K562 (cell line): ENCODE measurements around the gene NET1. TPM values are rescaled to one million over a fixed set of nuclear protein-coding genes. Genes with fewer than 3 reads are reported as not detected.

Experiments used
- BHLHE40 ChIP-seq: IDR thresholded peaks from 2 replicates; pipeline ENCODE4 v1.6.1; 2011; ENCODE audit warnings: low read length, improper control_type of control experiment
- BRD4 ChIP-seq: fragments of 200-600 bp; sonication (generic); IDR thresholded peaks from 2 replicates; pipeline ENCODE4 v1.6.1; 2017; ENCODE audit warnings: inconsistent platforms
- EGR1 ChIP-seq: fragments of 450-650 bp; conservative IDR thresholded peaks from 2 replicates; pipeline ENCODE4 v1.6.1; 2017; ENCODE audit warnings: mild to moderate bottlenecking
- GABPB1 ChIP-seq: sonication (generic); formaldehyde crosslinking; IDR thresholded peaks from 2 replicates; pipeline ENCODE4 v1.8.0; 2022; ENCODE audit warnings: mild to moderate bottlenecking, missing genetic modification reagents
- HDAC3 ChIP-seq: fragments of 450-650 bp; IDR thresholded peaks from 2 replicates; pipeline ENCODE4 v1.6.1; 2018; ENCODE audit warnings: borderline replicate concordance, mild to moderate bottlenecking, moderate library complexity; ENCODE audit not compliant: partially characterized antibody
- HNRNPK ChIP-seq: fragments of 200-400 bp; formaldehyde crosslinking; IDR thresholded peaks from one replicate; pipeline ENCODE4 v1.6.1; 2018; ENCODE audit warnings: mild to moderate bottlenecking, low read depth, low read length; ENCODE audit not compliant: poor library complexity, severe bottlenecking
- L3MBTL2 ChIP-seq: fragments of 450-650 bp; IDR thresholded peaks from 2 replicates; pipeline ENCODE4 v1.6.1; 2016; ENCODE audit warnings: mild to moderate bottlenecking, moderate library complexity
- NR1H2 ChIP-seq: sonication (generic); formaldehyde crosslinking; IDR thresholded peaks from 2 replicates; pipeline ENCODE4 v1.4.0; 2020; ENCODE audit warnings: mild to moderate bottlenecking, missing genetic modification reagents
- PREB ChIP-seq: sonication (generic); formaldehyde crosslinking; IDR thresholded peaks from 2 replicates; pipeline ENCODE4 v1.8.1; 2023; ENCODE audit warnings: mild to moderate bottlenecking, missing genetic modification reagents
- RBM15 ChIP-seq: fragments of 200-400 bp; formaldehyde crosslinking; IDR thresholded peaks from 2 replicates; pipeline ENCODE4 v1.6.1; 2018; ENCODE audit warnings: mild to moderate bottlenecking, low read length, moderate library complexity; ENCODE audit not compliant: insufficient read depth
- RBM39 ChIP-seq: fragments of 200-400 bp; formaldehyde crosslinking; optimal IDR thresholded peaks from 2 replicates; pipeline ENCODE3; 2018; ENCODE audit warnings: low read depth, low read length
- RNF2 ChIP-seq: sonication (generic); IDR thresholded peaks from 2 replicates; pipeline ENCODE4 v1.6.1; 2016
- SAFB2 ChIP-seq: fragments of 200-400 bp; formaldehyde crosslinking; IDR thresholded peaks from 2 replicates; pipeline ENCODE4 v1.6.1; 2018; ENCODE audit warnings: borderline replicate concordance, low read length, low read depth, moderate library complexity; ENCODE audit not compliant: severe bottlenecking
- SMARCA4 ChIP-seq: fragments of 450-650 bp; IDR thresholded peaks from 2 replicates; pipeline ENCODE4 v1.6.1; 2016
- TAF1 ChIP-seq: IDR thresholded peaks from 2 replicates; pipeline ENCODE4 v1.6.1; 2011; ENCODE audit warnings: mild to moderate bottlenecking, low read length, moderate library complexity; ENCODE audit not compliant: insufficient read depth, control insufficient read depth, severe bottlenecking; ENCODE audit errors: extremely low read depth
- TAF7 ChIP-seq: fragments of 450-650 bp; IDR thresholded peaks from 2 replicates; pipeline ENCODE4 v1.6.1; 2016; ENCODE audit warnings: missing genetic modification characterization, missing compliant biosample characterization
- TBL1XR1 ChIP-seq, 2 experiments: IDR thresholded peaks; 2 replicates each; pipeline ENCODE4 v1.6.1; 2012; ENCODE audit warnings: improper control_type of control experiment in 2 of 2, low read length in 2 of 2, mild to moderate bottlenecking in 1 of 2
- TEAD4 ChIP-seq, 2 experiments: sonication (generic) in 1 of 2; formaldehyde crosslinking in 1 of 2; IDR thresholded peaks; 2 replicates each; pipeline versions ENCODE4 v1.6.1 to v1.8.0; 2012 to 2022; ENCODE audit warnings: borderline replicate concordance in 1 of 2, inconsistent platforms in 1 of 2, low read length in 1 of 2, mild to moderate bottlenecking in 1 of 2, missing genetic modification reagents in 1 of 2
- TFAM ChIP-seq: fragments of 250-450 bp; sonication (Bioruptor Pico); conservative IDR thresholded peaks from 2 replicates; pipeline ENCODE4 v1.5.0; 2021; ENCODE audit warnings: mild to moderate bottlenecking, moderate library complexity
- XRCC5 ChIP-seq: fragments of 200-400 bp; formaldehyde crosslinking; IDR thresholded peaks from 2 replicates; pipeline ENCODE4 v1.6.1; 2017; ENCODE audit warnings: low read depth, mild to moderate bottlenecking, low read length
- ZNF165 ChIP-seq: fragments of 250-450 bp; sonication (Bioruptor Pico); IDR thresholded peaks from 2 replicates; pipeline ENCODE4 v1.4.0; 2020; ENCODE audit warnings: borderline replicate concordance
- ZNF3 ChIP-seq: fragments of 250-450 bp; sonication (Bioruptor Pico); IDR thresholded peaks from 2 replicates; pipeline ENCODE4 v1.5.0; 2021; ENCODE audit warnings: mild to moderate bottlenecking, moderate library complexity
- ZNF668 ChIP-seq: fragments of 250-450 bp; sonication (Bioruptor Pico); IDR thresholded peaks from 2 replicates; pipeline ENCODE4 v1.8.0; 2022; ENCODE audit warnings: mild to moderate bottlenecking, inconsistent platforms
- ZNF695 ChIP-seq: fragments of 450-650 bp; formaldehyde crosslinking; IDR thresholded peaks from 2 replicates; pipeline ENCODE4 v1.4.0; 2020; ENCODE audit warnings: mild to moderate bottlenecking, moderate library complexity
- polyA plus RNA-seq, 8 experiments: library from polyadenylated mRNA; depleted of rRNA in 4 of 8; stranded (reverse) in 5 of 8; unstranded in 3 of 8; fragments of >200 nt; fragmentation: Nextera tagmentation in 2 of 8; fragmentation: Illumina TruSeq in 1 of 8; extraction: Ambion mirVana in 2 of 8; extraction: Trizol in 1 of 8; gene quantifications; 2 replicates each; pipeline versions ENCODE4 v1.2.1 to v1.2.3, GENCODE V29; 2011 to 2014; ENCODE audit warnings: inconsistent platforms in 1 of 8, missing spikeins in 1 of 8
- total RNA-seq, 7 experiments: library from RNA; depleted of rRNA in 6 of 7; stranded (reverse); fragments of >200 nt in 6 of 7; fragmentation: Illumina TruSeq in 2 of 7; extraction: Trizol in 2 of 7; gene quantifications; 2 replicates each; pipeline versions ENCODE4 v1.2.1 to v1.2.3, GENCODE V29; 2011 to 2021; ENCODE audit warnings: low replicate concordance in 1 of 7
- TF ChIP-seq, protein P1 (sequence below): fragments of 250-450 bp; sonication (Bioruptor Pico); IDR thresholded peaks from 2 replicates; pipeline ENCODE4 v1.8.0; 2021; ENCODE audit warnings: moderate library complexity, mild to moderate bottlenecking, inconsistent platforms
- TF ChIP-seq, protein P2 (sequence below): fragments of 450-650 bp; formaldehyde crosslinking; conservative IDR thresholded peaks from 2 replicates; pipeline ENCODE4 v1.4.0; 2022; ENCODE audit warnings: mild to moderate bottlenecking, missing genetic modification characterization

The NET1 gene
- total and polyA plus RNA-seq, 9 of the 15 experiments (the other 6 are each of a cell fraction or from before 2014, with no cell fraction given), result 47.4 to 258 (median 106) TPM

- TF ChIP-seq EGR1 (peak; percentile 86), BHLHE40 (no peak; the same call in none of the 2 replicates), HNRNPK (no peak), SMARCA4 (peak; percentile 88; the same call in 1 of the 2 replicates), L3MBTL2 (peak; percentile 52), HDAC3 (peak; percentile 57), ZNF3 (CRISPR knock-in tag) (no peak), TAF7 (tag) (no peak), GABPB1 (CRISPR knock-in tag) (no peak; the same call in 1 of the 2 replicates), SAFB2 (no peak), ZNF165 (CRISPR knock-in tag) (no peak), TBL1XR1 (IDR thresholded peaks at IDR 0.05; ENCODE audit: low read length in 2 of 2) (peak in 1 of 2 experiments; percentile 79; a peak in 2 of 4 replicates), ZNF668 (CRISPR knock-in tag) (no peak), TAF1 (peak; percentile 39), RNF2 (peak; percentile 73), PREB (no peak), XRCC5 (no peak), ZNF695 (CRISPR knock-in tag) (no peak), RBM39 (no peak), NR1H2 (0 out of 2 replicates have a peak, but pooled peaks have one; percentile 55), BRD4 (no peak), TEAD4 (IDR thresholded peaks at IDR 0.05; ENCODE audit: low read length) (peak; percentile 94), TEAD4 (CRISPR knock-in tag; IDR thresholded peaks at IDR 0.05; ENCODE audit: borderline replicate concordance) (no peak), RBM15 (no peak), TFAM (CRISPR knock-in tag) (no peak)
- TF ChIP-seq, protein P1, sequence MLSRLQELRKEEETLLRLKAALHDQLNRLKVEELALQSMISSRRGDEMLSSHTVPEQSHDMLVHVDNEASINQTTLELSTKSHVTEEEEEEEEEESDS (CRISPR knock-in tag), result no peak
- TF ChIP-seq, protein P2, sequence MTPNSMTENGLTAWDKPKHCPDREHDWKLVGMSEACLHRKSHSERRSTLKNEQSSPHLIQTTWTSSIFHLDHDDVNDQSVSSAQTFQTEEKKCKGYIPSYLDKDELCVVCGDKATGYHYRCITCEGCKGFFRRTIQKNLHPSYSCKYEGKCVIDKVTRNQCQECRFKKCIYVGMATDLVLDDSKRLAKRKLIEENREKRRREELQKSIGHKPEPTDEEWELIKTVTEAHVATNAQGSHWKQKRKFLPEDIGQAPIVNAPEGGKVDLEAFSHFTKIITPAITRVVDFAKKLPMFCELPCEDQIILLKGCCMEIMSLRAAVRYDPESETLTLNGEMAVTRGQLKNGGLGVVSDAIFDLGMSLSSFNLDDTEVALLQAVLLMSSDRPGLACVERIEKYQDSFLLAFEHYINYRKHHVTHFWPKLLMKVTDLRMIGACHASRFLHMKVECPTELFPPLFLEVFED (CRISPR knock-in tag), result no peak
Measured at GRCh38 chr10:5479481-5480161, 67.3 kb downstream of the NET1 start (continued).
